Measurements from ENCODE around the gene WDR90.

WDR90 gene

GRCh38 chr16:638836-639235, 10.3 kb upstream of the WDR90 start:
- no peak for DNase-seq (ENCODE audit: low read depth)

GRCh38 chr16:640614-641013, 8.6 kb upstream of the WDR90 start:
- DNase-seq (ENCODE audit: low read depth), result no peak

- peak; percentile 40 for DNase-seq (ENCODE audit: low read depth)
Observed at GRCh38 chr16:641326-642188, 7.6 kb upstream of the WDR90 start, which contains the start of gene MCRIP2. TSS of gene MCRIP2 (plus strand) at chr16:641828. CDS start at chr16:641992, 164 bp downstream.

- DNase-seq (ENCODE audit: low read depth), result no peak
Observed at GRCh38 chr16:642189-643049, 6.7 kb upstream of the WDR90 start.

- no peak for DNase-seq (ENCODE audit: low read depth)
Observed at GRCh38 chr16:643050-643368, 6.2 kb upstream of the WDR90 start.

GRCh38 chr16:644556-644955, 4.6 kb upstream of the WDR90 start:
- DNase-seq (ENCODE audit: low read depth), result no peak

- no peak for DNase-seq (ENCODE audit: low read depth)
Observed at GRCh38 chr16:645852-646678, 3.1 kb upstream of the WDR90 start.

- DNase-seq (ENCODE audit: low read depth), result no peak
Observed at GRCh38 chr16:646679-647172, 2.4 kb upstream of the WDR90 start.

- no peak for DNase-seq (ENCODE audit: low read depth)
Observed at GRCh38 chr16:647173-647902, 1.8 kb upstream of the WDR90 start.

- no peak for DNase-seq (ENCODE audit: low read depth)
Observed at GRCh38 chr16:648071-648780, 939 bp upstream of the WDR90 start.

- DNase-seq (ENCODE audit: low read depth), result no peak
Observed at GRCh38 chr16:649631-650030, 466 bp downstream of the WDR90 start.

GRCh38 chr16:651844-652243, 2.7 kb downstream of the WDR90 start:
- no peak for DNase-seq (ENCODE audit: low read depth)

- no peak for DNase-seq (ENCODE audit: low read depth)
Observed at GRCh38 chr16:652454-653305, 3.5 kb downstream of the WDR90 start.

GRCh38 chr16:654034-654433, 4.9 kb downstream of the WDR90 start:
- DNase-seq (ENCODE audit: low read depth), result no peak

GRCh38 chr16:657487-657886, 8.3 kb downstream of the WDR90 start:
- no peak for DNase-seq (ENCODE audit: low read depth)

- no peak for DNase-seq (ENCODE audit: low read depth)
Observed at GRCh38 chr16:658679-659571, 9.8 kb downstream of the WDR90 start.

- DNase-seq (ENCODE audit: low read depth), result no peak
Observed at GRCh38 chr16:659618-660017, 10.5 kb downstream of the WDR90 start.

GRCh38 chr16:660132-660458, 10.9 kb downstream of the WDR90 start:
- no peak for DNase-seq (ENCODE audit: low read depth)

Measured in activated T-cell treated with anti-CD3 and anti-CD28 coated beads for 1 hour (primary cell).